GM12865 (cell line): ENCODE results near the gene PPP1R1B.

ENCODE experiments used
- DNase-seq: peaks from one replicate; pipeline ENCODE4 v3.0.0; 2010; ENCODE audit warnings: low read depth
- H3K4me3 ChIP-seq: 2 replicates; pipeline ENCODE4 v1.5.1; 2011; ENCODE audit warnings: mild to moderate bottlenecking, low read depth, low read length, control low read depth
- TF ChIP-seq, protein P1 (sequence below): IDR thresholded peaks from 2 replicates; pipeline ENCODE4 v1.5.1; 2011; ENCODE audit warnings: low read length, control low read depth, low read depth, inconsistent platforms; ENCODE audit not compliant: insufficient read depth; ENCODE audit errors: missing control alignments

Gene PPP1R1B

GRCh38 chr17:39600997-39601597 lies 25.7 kb upstream of the PPP1R1B start:
- no peak overlapping the region for H3K4me3 ChIP-seq
- DNase-seq = no peak
- TF ChIP-seq, protein P1, sequence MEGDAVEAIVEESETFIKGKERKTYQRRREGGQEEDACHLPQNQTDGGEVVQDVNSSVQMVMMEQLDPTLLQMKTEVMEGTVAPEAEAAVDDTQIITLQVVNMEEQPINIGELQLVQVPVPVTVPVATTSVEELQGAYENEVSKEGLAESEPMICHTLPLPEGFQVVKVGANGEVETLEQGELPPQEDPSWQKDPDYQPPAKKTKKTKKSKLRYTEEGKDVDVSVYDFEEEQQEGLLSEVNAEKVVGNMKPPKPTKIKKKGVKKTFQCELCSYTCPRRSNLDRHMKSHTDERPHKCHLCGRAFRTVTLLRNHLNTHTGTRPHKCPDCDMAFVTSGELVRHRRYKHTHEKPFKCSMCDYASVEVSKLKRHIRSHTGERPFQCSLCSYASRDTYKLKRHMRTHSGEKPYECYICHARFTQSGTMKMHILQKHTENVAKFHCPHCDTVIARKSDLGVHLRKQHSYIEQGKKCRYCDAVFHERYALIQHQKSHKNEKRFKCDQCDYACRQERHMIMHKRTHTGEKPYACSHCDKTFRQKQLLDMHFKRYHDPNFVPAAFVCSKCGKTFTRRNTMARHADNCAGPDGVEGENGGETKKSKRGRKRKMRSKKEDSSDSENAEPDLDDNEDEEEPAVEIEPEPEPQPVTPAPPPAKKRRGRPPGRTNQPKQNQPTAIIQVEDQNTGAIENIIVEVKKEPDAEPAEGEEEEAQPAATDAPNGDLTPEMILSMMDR = no peak

DNA sequence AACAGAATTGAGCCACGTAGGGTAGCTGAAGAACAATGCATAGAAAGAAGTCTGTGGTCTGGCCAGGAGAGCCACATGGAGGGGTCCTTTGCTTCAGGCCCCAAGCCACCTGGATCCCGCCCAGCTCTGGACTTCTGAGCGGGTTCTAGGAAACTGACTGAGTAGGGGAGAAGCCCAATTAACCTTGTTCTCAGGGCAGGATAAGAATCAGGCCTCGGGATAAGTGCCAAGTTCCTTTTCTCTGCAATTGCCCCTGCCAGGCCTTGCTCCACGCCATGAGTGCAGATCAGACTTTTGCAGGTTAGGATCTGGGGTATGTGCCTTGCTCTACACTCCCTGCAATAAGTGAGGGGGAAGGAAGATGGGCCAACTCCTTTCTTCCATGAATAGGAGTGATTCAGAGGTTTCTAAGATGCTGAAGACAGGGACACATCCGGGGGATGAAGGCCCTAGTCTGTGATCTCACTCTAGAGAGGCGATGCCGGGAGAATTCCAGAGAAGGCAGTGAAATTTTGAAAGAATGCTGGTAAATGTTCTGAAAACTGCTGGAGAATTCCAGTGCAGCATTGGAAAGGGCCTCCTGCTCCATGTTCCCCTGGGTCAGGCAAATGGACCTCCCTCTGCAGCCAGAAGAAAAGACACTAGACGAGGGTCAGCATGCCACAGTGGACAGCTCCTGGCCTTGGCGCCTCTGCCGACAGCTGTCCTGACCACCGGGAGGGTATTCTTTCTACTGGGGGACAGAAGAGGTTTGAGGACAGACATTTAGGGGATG lies 24.8 kb upstream of the PPP1R1B start:
- no peak overlapping the region for H3K4me3 ChIP-seq
- no peak for DNase-seq
- TF ChIP-seq, protein P1 = no peak

DNA sequence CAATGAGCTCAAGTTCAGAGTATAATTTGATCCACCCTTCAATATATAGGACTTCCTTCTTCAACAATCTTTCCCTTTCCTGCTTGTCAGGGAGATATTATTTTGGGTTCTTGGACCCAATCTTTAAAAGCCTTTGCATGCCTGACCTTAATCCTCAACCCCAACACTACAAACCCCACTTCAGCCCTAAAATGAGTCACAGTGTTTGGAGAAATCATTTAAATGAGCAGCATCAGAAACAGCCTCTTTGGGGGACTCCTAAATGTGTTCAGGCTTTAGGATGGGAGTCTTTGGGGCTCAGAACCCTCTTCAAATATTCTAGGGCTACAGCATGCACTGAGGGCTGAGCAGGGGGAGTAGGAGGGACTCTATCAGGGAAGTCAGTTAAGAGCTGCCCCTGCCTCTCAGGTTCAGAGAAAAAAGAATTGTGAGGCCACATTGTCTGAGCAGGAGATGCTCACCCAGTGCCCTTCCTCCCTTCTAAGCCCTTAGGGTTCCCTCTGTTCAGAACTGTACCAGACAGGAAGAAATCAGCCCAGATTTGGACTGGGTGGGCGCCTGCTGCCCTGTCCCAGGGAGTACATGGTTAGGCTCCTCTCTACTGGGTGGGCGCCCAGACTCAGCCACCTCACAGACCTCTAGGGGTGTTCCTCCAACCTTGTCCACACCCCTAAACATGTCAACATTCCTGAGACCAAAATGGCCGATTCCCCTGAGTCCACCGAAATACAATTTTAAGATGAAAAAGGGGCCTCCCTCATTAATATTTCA lies 24.0 kb upstream of the PPP1R1B start:
- DNase-seq = no peak
- H3K4me3 ChIP-seq = no peak overlapping the region
- TF ChIP-seq, protein P1 = no peak

GRCh38 chr17:39603304-39604016 lies 23.3 kb upstream of the PPP1R1B start:
- DNase-seq = peak; percentile 30
- no peak overlapping the region for H3K4me3 ChIP-seq
- TF ChIP-seq, protein P1 = no peak

GRCh38 chr17:39604911-39605491 lies 21.8 kb upstream of the PPP1R1B start:
- TF ChIP-seq, protein P1 = no peak
- no peak for DNase-seq
- H3K4me3 ChIP-seq = no peak overlapping the region
